H9 (cell line): ENCODE results near the gene MRPL43. TPM values are rescaled to one million over a fixed set of nuclear protein-coding genes. Genes with fewer than 3 reads are reported as not detected.

Source experiments
- DNase-seq: peaks from one replicate; pipeline ENCODE4 v3.0.0-alpha.2; 2017
- H2AFZ ChIP-seq: one replicate; pipeline ENCODE4 v1.6.1; 2013; ENCODE audit warnings: mild to moderate bottlenecking, low read length, control low read depth, moderate library complexity
- H2AK5ac ChIP-seq: 2 replicates; pipeline ENCODE4 v1.6.1; 2013; ENCODE audit warnings: low read length, control low read depth, mixed read lengths; ENCODE audit not compliant: insufficient read length
- H2BK120ac ChIP-seq: one replicate; pipeline ENCODE4 v1.6.1; 2013; ENCODE audit warnings: low read depth, mild to moderate bottlenecking, low read length, control low read depth, inconsistent platforms; ENCODE audit not compliant: poor library complexity, severe bottlenecking
- H2BK12ac ChIP-seq: 2 replicates; pipeline ENCODE4 v1.6.1; 2013; ENCODE audit warnings: low read length, control low read depth, mixed read lengths, low read depth; ENCODE audit not compliant: insufficient read length
- H2BK15ac ChIP-seq: 2 replicates; pipeline ENCODE4 v1.6.1; 2013; ENCODE audit warnings: low read depth, low read length, control low read depth
- H2BK20ac ChIP-seq: one replicate; pipeline ENCODE4 v1.6.1; 2013; ENCODE audit warnings: low read depth, mild to moderate bottlenecking, low read length, control low read depth, inconsistent platforms; ENCODE audit not compliant: poor library complexity, severe bottlenecking
- H2BK5ac ChIP-seq: 2 replicates; pipeline ENCODE4 v1.6.1; 2013; ENCODE audit warnings: low read length, control low read depth, mixed read lengths; ENCODE audit not compliant: insufficient read length
- H3K14ac ChIP-seq: 2 replicates; pipeline ENCODE4 v1.6.1; 2013; ENCODE audit warnings: low read length, control low read depth; ENCODE audit not compliant: insufficient read depth
- H3K18ac ChIP-seq: 2 replicates; pipeline ENCODE4 v1.6.1; 2013; ENCODE audit warnings: low read depth, mild to moderate bottlenecking, mixed read lengths, low read length, control low read depth; ENCODE audit not compliant: insufficient read length
- H3K23ac ChIP-seq: 2 replicates; pipeline ENCODE4 v1.6.1; 2013; ENCODE audit warnings: low read length, control low read depth, mixed read lengths, low read depth; ENCODE audit not compliant: insufficient read length
- H3K23me2 ChIP-seq: 2 replicates; pipeline ENCODE4 v1.6.1; 2013; ENCODE audit warnings: low read depth, mild to moderate bottlenecking, mixed read lengths, low read length, control low read depth; ENCODE audit not compliant: insufficient read length, poor library complexity, severe bottlenecking
- H3K27ac ChIP-seq: 2 replicates; pipeline ENCODE4 v1.5.1; 2013; ENCODE audit warnings: low read length, control low read depth, mixed read lengths, low read depth; ENCODE audit not compliant: insufficient read length
- H3K27me3 ChIP-seq: 2 replicates; pipeline ENCODE4 v1.6.1; 2013; ENCODE audit warnings: low read length, control low read depth, inconsistent platforms; ENCODE audit not compliant: insufficient read depth
- H3K4ac ChIP-seq: 2 replicates; pipeline ENCODE4 v1.6.1; 2013; ENCODE audit warnings: low read depth, mild to moderate bottlenecking, control low read depth, inconsistent platforms, low read length, moderate library complexity
- H3K4me1 ChIP-seq: 2 replicates; pipeline ENCODE4 v1.6.1; 2013; ENCODE audit warnings: low read length, control low read depth, inconsistent platforms; ENCODE audit not compliant: insufficient read depth
- H3K4me2 ChIP-seq: 2 replicates; pipeline ENCODE4 v1.6.1; 2013; ENCODE audit warnings: low read length, control low read depth, mixed read lengths; ENCODE audit not compliant: insufficient read length, insufficient read depth
- H3K56ac ChIP-seq: 2 replicates; pipeline ENCODE4 v1.6.1; 2013; ENCODE audit warnings: low read depth, mild to moderate bottlenecking, mixed read lengths, low read length, control low read depth; ENCODE audit not compliant: insufficient read length
- H3K79me1 ChIP-seq: 2 replicates; pipeline ENCODE4 v1.6.1; 2013; ENCODE audit warnings: low read depth, mild to moderate bottlenecking, moderate library complexity, low read length, control low read depth, inconsistent platforms; ENCODE audit not compliant: insufficient read depth, poor library complexity, severe bottlenecking
- H3K79me2 ChIP-seq: 2 replicates; pipeline ENCODE4 v1.6.1; 2013; ENCODE audit warnings: low read length, control low read depth, inconsistent platforms; ENCODE audit not compliant: insufficient read depth
- H3K9ac ChIP-seq: 2 replicates; pipeline ENCODE4 v1.6.1; 2013; ENCODE audit warnings: low read length, control low read depth, mixed read lengths; ENCODE audit not compliant: insufficient read length; ENCODE audit errors: extremely low read depth
- H3K9me3 ChIP-seq: one replicate; pipeline ENCODE4 v1.6.1; 2013; ENCODE audit warnings: low read depth, low read length, inconsistent platforms; ENCODE audit not compliant: control insufficient read depth
- H3T11ph ChIP-seq: one replicate; pipeline ENCODE4 v1.6.1; 2013; ENCODE audit warnings: mild to moderate bottlenecking, low read length, control low read depth, inconsistent platforms
- H4K20me1 ChIP-seq: one replicate; pipeline ENCODE4 v1.6.1; 2013; ENCODE audit not compliant: control insufficient read depth, insufficient read length, insufficient read depth
- H4K5ac ChIP-seq: 2 replicates; pipeline ENCODE4 v1.6.1; 2013; ENCODE audit warnings: low read depth, mild to moderate bottlenecking, mixed read lengths, low read length, control low read depth; ENCODE audit not compliant: insufficient read length
- H4K8ac ChIP-seq: replicated peaks from 2 replicates; pipeline ENCODE4 v1.6.1; 2013; ENCODE audit warnings: low read length, control low read depth, mixed read lengths, low read depth; ENCODE audit not compliant: insufficient read length
- H4K91ac ChIP-seq: 2 replicates; pipeline ENCODE4 v1.6.1; 2013; ENCODE audit warnings: low read depth, mild to moderate bottlenecking, moderate library complexity, mixed read lengths, low read length, control low read depth; ENCODE audit not compliant: insufficient read length
- H3K27ac Mint-ChIP-seq, 3 experiments: 2 replicates in 2 of 3; 3 replicates in 1 of 3; pipeline ENCODE4 v1.8.0; 2020 to 2021; ENCODE audit warnings: mixed read lengths in 3 of 3, mild to moderate bottlenecking in 1 of 3, moderate library complexity in 1 of 3
- H3K27me3 Mint-ChIP-seq: 2 replicates; pipeline ENCODE4 v1.8.0; 2021; ENCODE audit warnings: low read depth, mild to moderate bottlenecking, moderate library complexity, mixed read lengths
- H3K36me3 Mint-ChIP-seq, 3 experiments: 2 replicates in 2 of 3; 3 replicates in 1 of 3; pipeline ENCODE4 v1.8.0; 2020 to 2021; ENCODE audit warnings: low read depth in 3 of 3, mixed read lengths in 3 of 3; ENCODE audit not compliant: insufficient read depth in 1 of 3
- H3K4me1 Mint-ChIP-seq, 2 experiments: 2 replicates each; pipeline ENCODE4 v1.8.0; 2020; ENCODE audit warnings: mixed read lengths in 2 of 2
- H3K4me3 Mint-ChIP-seq, 2 experiments: 2 replicates in 1 of 2; 3 replicates in 1 of 2; pipeline ENCODE4 v1.8.0; 2020 to 2021; ENCODE audit warnings: mild to moderate bottlenecking in 2 of 2, mixed read lengths in 2 of 2, moderate library complexity in 1 of 2
- H3K9me3 Mint-ChIP-seq, 2 experiments: 2 replicates in 1 of 2; 3 replicates in 1 of 2; pipeline ENCODE4 v1.8.0; 2020; ENCODE audit warnings: mild to moderate bottlenecking in 2 of 2, mixed read lengths in 2 of 2, moderate library complexity in 1 of 2
- WGBS: extraction: QIAGEN DNeasy Blood & Tissue Kit; methylation state at CpG from one replicate; pipeline ENCODE4 v1.1.7; 2013; ENCODE audit warnings: missing lambda C conversion rate, low lambda C conversion rate, mixed read lengths; ENCODE audit not compliant: insufficient read length; ENCODE audit errors: extremely low coverage; 5-methylcytosine and 5-hydroxymethylcytosine counted together
- total RNA-seq: library from RNA; stranded (reverse); gene quantifications from 2 replicates; pipeline ENCODE4 v1.2.1, GENCODE V29; 2021
- TF ChIP-seq, protein P1 (sequence below): fragments of 200-600 bp; sonication (generic); conservative IDR thresholded peaks from 3 replicates; pipeline ENCODE4 v1.8.0; 2021; ENCODE audit warnings: antibody characterized with exemption, mild to moderate bottlenecking

MRPL43 gene
- total RNA-seq, 1 experiment from 2014 or later = 70.3 TPM

DNA sequence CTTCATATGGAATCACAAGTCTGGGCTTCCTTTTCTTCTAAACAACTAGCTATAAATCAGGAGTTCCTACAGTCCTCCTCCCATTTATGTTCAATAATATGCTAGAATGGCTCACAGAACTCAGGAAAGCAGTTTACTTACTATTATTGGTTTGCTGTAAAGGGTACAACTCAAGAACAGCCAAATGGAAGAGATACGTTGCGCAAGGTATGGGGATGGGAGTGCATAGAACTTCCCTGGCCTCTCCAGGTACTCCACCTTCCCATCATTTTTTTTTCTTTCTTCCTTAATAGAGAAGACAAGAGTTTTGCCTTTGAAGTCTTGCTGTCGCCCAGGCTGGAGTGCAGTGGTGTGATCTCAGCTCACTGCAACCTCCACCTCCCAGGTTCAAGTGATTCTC, 45.1 kb downstream of the MRPL43 start:
- Histone ChIP-seq H3K27me3 (no peaks in the 10 kb centered on the region), H2AK5ac (no peak overlapping the region), H3K4me2 (no peak overlapping the region), H3K4ac (no peak overlapping the region), H3K9me3 (no peaks in the 10 kb centered on the region), H4K8ac (no peak overlapping the region), H2BK12ac (no peak overlapping the region), H3K56ac (no peak overlapping the region), H3K14ac (no peak overlapping the region), H3K4me1 (no peaks in the 10 kb centered on the region; the same call in 1 of the 2 replicates), H3K27ac (no peak overlapping the region), H3K23me2 (no peaks in the 10 kb centered on the region), H2BK5ac (no peak overlapping the region), H3K9ac (no peak overlapping the region), H3K23ac (no peak overlapping the region), H4K91ac (no peak overlapping the region), H3T11ph (no peak overlapping the region), H3K18ac (no peak overlapping the region), H4K20me1 (no peaks in the 10 kb centered on the region), H2BK15ac (no peak overlapping the region), H4K5ac (no peak overlapping the region), H2BK20ac (no peak overlapping the region), H3K79me2 (no peaks in the 10 kb centered on the region), H2AFZ (no peak overlapping the region), H2BK120ac (no peak overlapping the region), H3K79me1 (no peaks in the 10 kb centered on the region)
- H3K4me3 Mint-ChIP-seq = no peak overlapping the region
- H3K27me3 Mint-ChIP-seq = no peaks in the 10 kb centered on the region
- no CpG with 5 or more reads among the region's 3 CpGs for WGBS
- TF ChIP-seq, protein P1, sequence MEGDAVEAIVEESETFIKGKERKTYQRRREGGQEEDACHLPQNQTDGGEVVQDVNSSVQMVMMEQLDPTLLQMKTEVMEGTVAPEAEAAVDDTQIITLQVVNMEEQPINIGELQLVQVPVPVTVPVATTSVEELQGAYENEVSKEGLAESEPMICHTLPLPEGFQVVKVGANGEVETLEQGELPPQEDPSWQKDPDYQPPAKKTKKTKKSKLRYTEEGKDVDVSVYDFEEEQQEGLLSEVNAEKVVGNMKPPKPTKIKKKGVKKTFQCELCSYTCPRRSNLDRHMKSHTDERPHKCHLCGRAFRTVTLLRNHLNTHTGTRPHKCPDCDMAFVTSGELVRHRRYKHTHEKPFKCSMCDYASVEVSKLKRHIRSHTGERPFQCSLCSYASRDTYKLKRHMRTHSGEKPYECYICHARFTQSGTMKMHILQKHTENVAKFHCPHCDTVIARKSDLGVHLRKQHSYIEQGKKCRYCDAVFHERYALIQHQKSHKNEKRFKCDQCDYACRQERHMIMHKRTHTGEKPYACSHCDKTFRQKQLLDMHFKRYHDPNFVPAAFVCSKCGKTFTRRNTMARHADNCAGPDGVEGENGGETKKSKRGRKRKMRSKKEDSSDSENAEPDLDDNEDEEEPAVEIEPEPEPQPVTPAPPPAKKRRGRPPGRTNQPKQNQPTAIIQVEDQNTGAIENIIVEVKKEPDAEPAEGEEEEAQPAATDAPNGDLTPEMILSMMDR = no peak
- H3K9me3 Mint-ChIP-seq = no peaks in the 10 kb centered on the region
- H3K36me3 Mint-ChIP-seq = peaks cover 18 to 78% (median 53%) of the 10 kb centered on the region in 3 experiments; a peak in 6 of 7 replicates
- no peaks in the 10 kb centered on the region for H3K4me1 Mint-ChIP-seq
- no peak for DNase-seq
- H3K27ac Mint-ChIP-seq = no peak overlapping the region
